AG08395 (cell line): Measurements from ENCODE around the gene IPP.
"Not testable (repeated sequence)": the region's sequence is repeated elsewhere in the genome, so short reads cannot be mapped to it uniquely, and the experiment has no call there.

Source experiments
- DNase-seq: peaks from one replicate; pipeline ENCODE4 v3.0.0; 2012; ENCODE audit warnings: mixed read lengths, low spot score

The IPP gene

DNA sequence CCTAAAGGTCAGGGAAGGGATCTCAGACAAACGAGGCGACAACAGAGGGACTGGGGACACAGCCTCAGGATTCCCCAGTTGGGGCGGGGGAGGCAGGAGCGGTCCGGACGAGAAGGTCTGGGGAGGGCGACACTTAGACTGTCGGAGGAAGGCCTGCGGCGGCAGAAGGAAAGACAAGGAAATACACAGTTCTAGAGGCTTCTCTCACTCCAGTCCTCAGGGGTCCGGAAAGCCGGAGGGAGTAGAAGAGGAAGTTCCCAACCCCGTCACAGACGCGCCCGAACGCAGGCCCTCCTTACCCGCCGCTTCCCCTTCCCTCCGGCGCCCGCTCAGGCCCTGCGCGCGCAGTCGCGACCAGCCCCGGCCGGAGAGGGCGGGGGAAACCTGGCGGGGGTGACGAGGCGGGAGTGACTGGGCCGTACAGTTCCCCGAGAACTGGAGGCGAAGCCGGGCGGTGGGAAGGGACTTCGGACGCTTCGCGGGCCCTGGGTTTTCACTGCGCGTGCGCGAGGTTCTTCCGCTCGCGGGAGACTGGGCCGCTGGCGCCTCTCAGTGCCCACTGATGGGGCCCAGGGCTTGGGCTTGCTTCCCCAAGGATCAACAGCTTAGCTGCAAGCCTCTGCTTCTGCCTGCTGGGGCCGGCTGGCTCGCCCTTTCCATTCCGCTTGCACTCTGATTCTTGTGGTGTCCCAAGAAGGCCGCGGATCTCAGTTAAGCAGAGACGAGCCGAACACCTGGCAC, at the start of gene IPP:
Gene IPP (minus strand): TSS at position 356 of the 741 bp plus-strand sequence. CDS start 4,242 bp downstream, outside the sequence.
- DNase-seq, result peak; percentile 100

DNA sequence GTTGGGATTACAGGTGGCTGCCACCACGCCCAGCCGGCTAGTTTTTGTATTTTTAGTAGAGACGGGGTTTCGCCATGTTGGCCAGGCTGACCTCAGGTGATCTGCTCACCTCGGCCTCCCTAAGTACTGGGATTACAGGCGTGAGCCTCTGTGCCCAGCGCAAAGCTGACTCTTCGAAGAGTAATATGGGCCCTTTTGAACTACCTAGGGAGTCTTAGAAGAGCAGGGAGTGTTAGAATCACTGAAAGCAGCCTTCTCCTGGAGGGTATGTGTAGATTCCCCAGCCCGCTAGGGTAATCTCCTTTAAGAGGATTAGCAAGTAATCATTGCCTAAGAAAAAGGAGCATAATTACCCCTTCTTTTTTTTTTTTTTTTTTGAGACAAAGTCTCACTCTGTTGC, 46.5 kb upstream of the IPP start:
- no peak for DNase-seq

GRCh38 chr1:45796381-45796780, 45.9 kb upstream of the IPP start:
- peak; percentile 4 for DNase-seq

- no peak for DNase-seq
Measured at GRCh38 chr1:45793942-45794604, 43.6 kb upstream of the IPP start.

DNA sequence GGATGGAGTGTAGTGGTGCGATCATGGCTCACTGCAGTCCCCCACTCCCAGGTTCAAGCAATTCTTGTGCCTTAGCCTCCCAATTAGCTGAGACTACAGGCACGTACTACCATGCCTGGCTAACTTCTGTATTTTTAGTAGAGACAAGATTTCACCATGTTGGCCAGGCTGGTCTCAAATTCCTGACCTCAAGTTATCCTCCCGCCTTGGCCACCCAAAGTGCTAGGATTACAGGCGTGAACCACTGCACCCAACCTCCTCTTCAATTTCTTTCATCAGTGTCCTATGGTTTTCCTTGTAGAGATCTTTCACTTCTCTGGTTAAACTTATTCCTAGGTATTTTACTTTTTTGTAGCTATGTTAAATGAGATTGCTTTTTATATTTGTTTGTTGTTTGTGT, 42.3 kb upstream of the IPP start:
- DNase-seq, result no peak

- no peak for DNase-seq
Measured at GRCh38 chr1:45789601-45790000, 39.1 kb upstream of the IPP start.

DNA sequence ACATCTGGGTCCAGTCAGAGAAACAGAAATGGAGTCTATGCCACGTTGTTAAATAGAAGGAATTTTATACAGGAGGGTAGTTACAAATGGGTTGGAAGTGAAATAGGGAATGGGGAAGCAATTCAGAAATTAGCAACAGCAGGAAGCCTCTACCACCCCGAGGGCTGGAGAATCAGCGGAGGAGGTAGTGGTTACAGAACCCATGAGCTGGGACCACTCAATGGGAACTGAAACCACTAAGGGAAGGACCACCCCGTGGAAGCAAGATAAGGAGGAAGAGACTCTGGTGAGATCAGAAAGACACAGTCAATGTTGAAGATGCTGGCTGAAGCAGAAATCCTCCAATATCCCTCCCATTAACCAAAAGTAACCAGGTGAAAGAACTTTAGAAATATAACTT, 37.5 kb upstream of the IPP start:
- no peak for DNase-seq

DNA sequence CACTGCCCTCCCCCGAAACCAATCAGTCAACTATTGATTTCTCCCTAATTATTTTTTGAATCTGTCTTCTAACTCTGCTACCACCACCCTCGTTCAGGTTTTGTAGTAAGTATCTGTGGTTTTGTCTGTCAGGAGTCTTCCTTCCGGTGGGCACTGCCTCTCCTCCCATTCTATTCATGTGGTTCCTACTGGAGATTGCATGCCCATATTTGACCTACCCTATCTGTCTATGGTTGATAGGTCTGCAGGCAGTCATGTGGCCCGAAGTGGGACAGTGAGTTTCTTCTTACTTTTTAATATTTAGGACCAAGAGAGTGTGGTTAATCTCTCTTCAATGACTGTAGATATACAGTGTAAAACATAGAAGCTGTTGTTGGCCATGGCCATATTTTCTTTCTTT, 35.1 kb upstream of the IPP start:
- no peak for DNase-seq

- no peak for DNase-seq
Measured at GRCh38 chr1:45775794-45776193, 25.3 kb upstream of the IPP start.

DNA sequence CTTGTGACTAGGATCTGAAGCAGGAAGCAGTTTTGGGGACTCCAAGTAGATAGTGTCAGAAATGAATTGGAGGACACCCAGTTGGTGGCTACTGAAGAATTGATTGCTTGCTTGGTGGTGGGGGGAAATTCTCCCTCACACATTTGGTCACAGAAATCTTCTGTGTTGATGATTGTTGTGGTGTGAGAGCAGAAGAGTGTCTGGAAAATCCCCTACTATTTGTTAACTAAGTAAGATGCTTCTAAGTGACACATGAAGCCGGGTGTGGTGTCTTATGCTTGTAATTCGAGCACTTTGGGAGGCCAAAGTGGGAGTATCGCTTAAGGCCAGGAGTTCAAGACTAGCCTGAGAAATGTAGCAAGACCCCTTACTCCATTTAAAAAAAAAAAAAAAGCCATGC, 22.5 kb upstream of the IPP start:
- DNase-seq, result no peak

DNA sequence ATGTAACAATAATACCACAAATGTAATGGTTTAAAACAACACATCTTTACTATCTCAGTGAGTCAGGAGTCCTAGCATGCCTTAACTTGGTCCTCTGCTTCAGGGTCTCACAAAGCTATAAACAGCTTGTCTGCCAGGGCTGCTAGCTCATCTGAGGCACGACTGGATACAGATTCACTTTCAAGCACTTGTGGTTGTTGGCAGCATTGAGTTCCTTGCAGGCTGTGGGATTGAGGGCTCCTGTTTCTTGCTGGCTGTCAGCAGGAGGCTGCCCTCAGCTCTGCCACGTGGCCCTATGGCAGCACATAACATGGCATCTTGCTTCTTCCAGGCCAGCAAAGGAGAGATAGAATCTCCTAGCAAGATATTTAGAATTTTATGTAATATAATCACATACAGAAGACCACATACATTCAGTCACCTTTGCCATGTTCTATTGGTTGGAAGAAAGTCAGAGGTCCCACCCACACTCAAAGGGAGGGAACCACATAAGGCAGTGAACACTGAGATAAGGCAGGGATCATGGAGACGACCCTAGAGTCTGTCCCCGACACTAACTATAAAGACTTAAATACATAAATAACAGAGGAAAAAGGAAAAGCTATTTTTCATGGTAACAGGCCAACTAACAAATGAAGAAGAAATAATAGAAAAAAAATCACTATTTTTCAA, 18.9 kb upstream of the IPP start:
- peak; percentile 18 for DNase-seq

- DNase-seq, result peak; percentile 60
Measured at GRCh38 chr1:45767035-45767434, 16.6 kb upstream of the IPP start.

GRCh38 chr1:45765999-45766792, 15.7 kb upstream of the IPP start:
- no peak for DNase-seq

DNA sequence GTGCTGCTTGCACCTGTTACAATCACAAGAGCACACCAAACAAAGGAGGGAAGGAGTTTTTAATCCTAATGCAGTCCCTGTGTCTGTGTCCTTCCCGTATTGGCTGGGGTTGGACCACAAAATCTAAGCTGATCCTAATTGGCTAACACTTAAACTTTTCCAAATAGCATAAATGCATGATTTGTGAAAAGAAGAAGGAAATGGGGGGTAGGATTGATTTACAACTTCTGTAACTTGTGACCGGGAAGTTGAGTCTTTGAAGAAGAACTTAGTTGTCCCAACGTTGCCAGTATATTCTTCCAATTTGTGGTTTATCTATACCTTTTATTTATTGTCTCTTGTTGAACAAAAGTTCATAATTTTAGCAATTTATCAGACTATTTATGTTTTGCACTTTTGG, 11.8 kb upstream of the IPP start:
- DNase-seq, result no peak

DNA sequence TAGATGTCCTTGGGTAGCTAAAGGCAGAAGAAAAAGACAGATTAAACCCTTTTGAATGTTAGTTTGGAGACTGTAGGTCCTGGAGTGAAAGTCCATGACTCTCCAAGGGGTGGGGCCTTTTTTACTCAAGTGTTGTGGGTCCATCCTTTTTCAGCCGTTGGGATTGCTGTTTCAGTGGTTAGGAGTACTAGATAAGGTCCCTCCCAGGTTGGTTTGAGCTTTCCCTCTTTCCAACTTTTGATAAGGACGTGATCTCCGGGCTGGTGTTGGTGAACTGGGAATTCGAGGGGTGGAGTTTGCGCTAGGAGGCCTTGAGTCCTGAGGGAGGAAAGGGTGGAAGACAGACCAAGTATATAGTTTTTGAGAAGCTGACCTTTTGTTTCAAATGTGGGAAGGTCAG, 5.2 kb upstream of the IPP start:
- DNase-seq, result no peak

- no peak for DNase-seq
Measured at GRCh38 chr1:45753248-45754037, 3.0 kb upstream of the IPP start.

DNA sequence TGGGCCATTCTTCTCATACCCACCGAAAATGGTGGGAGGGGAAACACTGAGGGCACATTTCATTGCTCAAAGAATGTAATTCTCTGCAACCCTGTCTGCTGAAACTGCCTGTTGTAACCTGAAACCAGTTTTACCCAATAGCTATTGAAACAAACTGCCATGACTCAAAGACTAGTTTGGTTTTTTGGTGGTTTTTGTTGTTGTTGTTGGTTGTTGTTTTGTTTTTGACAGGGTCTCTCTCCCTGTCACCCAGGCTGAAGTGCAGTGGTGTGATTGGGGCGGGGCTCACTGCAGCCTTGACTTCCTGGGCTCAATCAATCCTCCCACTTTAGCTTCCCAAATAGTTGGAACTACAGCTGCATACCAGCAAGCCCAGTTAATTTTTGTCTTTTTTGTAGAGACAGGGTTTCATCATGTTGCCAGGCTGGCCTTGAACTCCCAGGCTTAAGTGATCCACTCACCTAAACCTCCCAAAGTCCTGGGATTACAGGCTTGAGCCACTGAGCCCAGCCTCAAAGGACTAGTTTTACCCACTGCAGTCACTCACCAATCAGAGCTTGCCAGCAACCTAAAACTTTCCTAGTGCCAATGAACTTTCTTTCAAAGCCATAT, 2.1 kb upstream of the IPP start:
- peak; percentile 4 for DNase-seq

DNA sequence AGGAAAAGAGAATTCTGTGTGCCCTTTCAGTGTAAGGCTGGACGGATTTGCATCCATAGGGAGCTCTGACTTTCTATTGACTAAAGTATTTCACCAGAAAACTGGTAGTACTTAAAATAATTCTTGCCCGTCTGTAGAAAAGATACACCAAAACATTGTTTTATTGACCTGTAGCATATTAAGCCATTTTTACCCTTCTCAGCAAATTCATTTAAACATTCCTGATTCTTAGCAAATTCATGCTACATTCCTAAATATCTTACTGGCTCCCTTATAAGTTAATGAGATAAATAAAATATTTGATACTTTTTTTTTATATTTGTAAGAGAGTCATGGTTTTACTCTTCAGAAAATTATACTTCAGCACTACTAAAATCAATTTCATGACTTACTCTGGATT, 1.6 kb upstream of the IPP start:
- no peak for DNase-seq

- not testable (repeated sequence) for DNase-seq
Measured at GRCh38 chr1:45751039-45751838, 786 bp upstream of the IPP start.

DNA sequence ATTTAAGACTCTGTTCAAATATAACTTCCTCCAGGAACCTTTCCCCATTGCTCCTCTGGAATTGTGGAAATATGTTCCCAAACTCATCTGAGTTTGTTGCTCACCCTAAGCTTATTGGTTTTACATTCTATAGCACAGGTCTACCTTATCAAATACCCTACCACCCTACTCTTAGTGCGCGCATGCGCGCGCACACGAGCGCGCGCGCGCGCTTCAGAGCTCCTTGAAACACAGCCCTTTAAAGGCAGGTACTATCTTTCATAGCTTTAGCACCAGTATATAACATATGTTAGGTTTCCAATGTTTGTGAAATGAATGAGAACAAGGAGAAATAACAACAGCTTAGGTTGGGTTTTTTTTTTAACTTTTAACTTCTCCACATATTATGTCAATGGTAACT, 3.5 kb downstream of the IPP start:
- DNase-seq, result no peak
